RWPE2 (cell line): ENCODE measurements around the gene PLCL1.
A peak's percentile ranks its signal among the peaks of the same experiment; 100 is the strongest.

Experiments used
- ATAC-seq: fragments of 200-7000 bp; cut with Tn5 transposase; 3 replicates; pipeline ENCODE4 v1.9.1; 2021; ENCODE audit warnings: low read depth
- DNase-seq: peaks from one replicate; pipeline ENCODE4 v3.0.0-alpha.2; 2020; ENCODE audit warnings: low spot score
- H3K27ac ChIP-seq: fragments of 450-650 bp; 2 replicates; pipeline ENCODE4 v1.5.1; 2017; ENCODE audit warnings: mild to moderate bottlenecking; ENCODE audit not compliant: poor library complexity, severe bottlenecking
- H3K27me3 ChIP-seq: fragments of 250-450 bp; sonication (Bioruptor Pico); 2 replicates; pipeline ENCODE4 v1.5.1; 2021; ENCODE audit warnings: mild to moderate bottlenecking, moderate library complexity; ENCODE audit not compliant: insufficient read depth, poor library complexity, severe bottlenecking
- H3K36me3 ChIP-seq: fragments of 250-450 bp; sonication (Bioruptor Pico); 2 replicates; pipeline ENCODE4 v1.5.1; 2020; ENCODE audit warnings: low read depth, mild to moderate bottlenecking, moderate library complexity
- H3K4me1 ChIP-seq: fragments of 250-450 bp; sonication (Bioruptor Pico); 2 replicates; pipeline ENCODE4 v1.5.1; 2021; ENCODE audit warnings: mild to moderate bottlenecking, moderate library complexity; ENCODE audit not compliant: insufficient read depth, poor library complexity, severe bottlenecking
- H3K4me3 ChIP-seq: fragments of 250-450 bp; sonication (Bioruptor Pico); 2 replicates; pipeline ENCODE4 v1.5.1; 2021; ENCODE audit warnings: mild to moderate bottlenecking, moderate library complexity; ENCODE audit not compliant: severe bottlenecking
- H3K9me3 ChIP-seq: fragments of 250-450 bp; sonication (Bioruptor Pico); 2 replicates; pipeline ENCODE4 v1.5.1; 2021; ENCODE audit warnings: mild to moderate bottlenecking, moderate library complexity; ENCODE audit not compliant: severe bottlenecking
- CTCF ChIP-seq: fragments of 450-650 bp; IDR thresholded peaks from one replicate; pipeline ENCODE4 v1.5.1; 2017; ENCODE audit warnings: mild to moderate bottlenecking, moderate library complexity; ENCODE audit not compliant: poor library complexity, severe bottlenecking

The PLCL1 gene

GRCh38 chr2:197877038-197877437 is 72.6 kb downstream of the PLCL1 start:
- no peak for DNase-seq
- no peak for TF ChIP-seq CTCF

GRCh38 chr2:197878792-197879191 is 74.4 kb downstream of the PLCL1 start:
- H3K4me3 ChIP-seq: no peak overlapping the region
- no peaks in the 10 kb centered on the region for H3K27me3 ChIP-seq
- no peaks in the 10 kb centered on the region for H3K9me3 ChIP-seq
- TF ChIP-seq CTCF: no peak
- no peak overlapping the region for H3K27ac ChIP-seq
- no peaks in the 10 kb centered on the region for H3K36me3 ChIP-seq
- ATAC-seq: no peak
- no peaks in the 10 kb centered on the region for H3K4me1 ChIP-seq
- no peak for DNase-seq

More at GRCh38 chr2:197877038-197877437, 72.6 kb downstream of the PLCL1 start:
- Histone ChIP-seq H3K27me3 (no peaks in the 10 kb centered on the region), H3K4me1 (no peaks in the 10 kb centered on the region), H3K4me3 (no peak overlapping the region), H3K36me3 (no peaks in the 10 kb centered on the region), H3K9me3 (no peaks in the 10 kb centered on the region), H3K27ac (no peak overlapping the region)
- ATAC-seq: no peak

GRCh38 chr2:197879812-197880408 is 75.5 kb downstream of the PLCL1 start:
- no peaks in the 10 kb centered on the region for H3K27me3 ChIP-seq
- no peaks in the 10 kb centered on the region for H3K9me3 ChIP-seq
- no peak for DNase-seq
- no peak overlapping the region for H3K27ac ChIP-seq
- no peaks in the 10 kb centered on the region for H3K36me3 ChIP-seq
- ATAC-seq: no peak
- no peaks in the 10 kb centered on the region for H3K4me1 ChIP-seq
- no peak overlapping the region for H3K4me3 ChIP-seq
- TF ChIP-seq CTCF: no peak

GRCh38 chr2:197883354-197884032 is 79.1 kb downstream of the PLCL1 start:
- TF ChIP-seq CTCF: no peak
- Histone ChIP-seq H3K4me3 (no peak overlapping the region), H3K4me1 (no peaks in the 10 kb centered on the region), H3K9me3 (no peaks in the 10 kb centered on the region), H3K36me3 (no peaks in the 10 kb centered on the region), H3K27me3 (no peaks in the 10 kb centered on the region), H3K27ac (no peak overlapping the region)
- ATAC-seq (peak; percentile 44; the same call in 1 of the 3 replicates), DNase-seq (no peak)

- no peaks in the 10 kb centered on the region for H3K27me3 ChIP-seq
- no peak overlapping the region for H3K4me3 ChIP-seq
- ATAC-seq (no peak), DNase-seq (no peak)
- no peak for TF ChIP-seq CTCF
- H3K36me3 ChIP-seq: no peaks in the 10 kb centered on the region
- H3K27ac ChIP-seq: no peak overlapping the region
- H3K9me3 ChIP-seq: no peaks in the 10 kb centered on the region
- peaks cover 6% of the 10 kb centered on the region for H3K4me1 ChIP-seq
These were observed 79.9 kb downstream of the PLCL1 start for GRCh38 chr2:197884252-197884651.
